ENCODE results near the gene HPS3.

HPS3 gene

GRCh38 chr3:149085828-149086231 lies 43.6 kb upstream of the HPS3 start:
- peak; percentile 66 for DNase-seq (ENCODE audit: low read depth)
- no peak for TF ChIP-seq MYC (IDR thresholded peaks at IDR 0.05; ENCODE audit: low read depth, low read length)
- no peak for TF ChIP-seq MAX (IDR thresholded peaks at IDR 0.05; ENCODE audit: low read depth, low read length)
- TF ChIP-seq CTCF (IDR thresholded peaks at IDR 0.05; ENCODE audit: low read depth, low read length): no peak
- TF ChIP-seq POLR2A (IDR thresholded peaks at IDR 0.05; ENCODE audit: extremely low read depth, insufficient read length): no peak

GRCh38 chr3:149086232-149086988 lies 43.0 kb upstream of the HPS3 start, which contains the start of gene HLTF:
Gene HLTF (minus strand): TSS chr3:149086533. CDS start chr3:149086336, 197 bp downstream.
- peak within 1 kb of the TSS; percentile 85 for H3K4me3 ChIP-seq (ENCODE audit: low read depth, low read length)
- TF ChIP-seq CTCF (IDR thresholded peaks at IDR 0.05; ENCODE audit: low read depth, low read length): no peak
- TF ChIP-seq POLR2A (IDR thresholded peaks at IDR 0.05; ENCODE audit: extremely low read depth, insufficient read length): peak; percentile 80
- peak; percentile 97 for TF ChIP-seq MAX (IDR thresholded peaks at IDR 0.05; ENCODE audit: low read depth, low read length)
- peak; percentile 98 for TF ChIP-seq MYC (IDR thresholded peaks at IDR 0.05; ENCODE audit: low read depth, low read length)
- peak; percentile 98 for DNase-seq (ENCODE audit: low read depth)

More at GRCh38 chr3:149085828-149086231, 43.6 kb upstream of the HPS3 start:
- peak overlapping the region; percentile 85 for H3K4me3 ChIP-seq (ENCODE audit: low read depth, low read length)

- TF ChIP-seq POLR2A (IDR thresholded peaks at IDR 0.05; ENCODE audit: extremely low read depth, insufficient read length) (no peak), MYC (IDR thresholded peaks at IDR 0.05; ENCODE audit: low read depth, low read length) (no peak), MAX (IDR thresholded peaks at IDR 0.05; ENCODE audit: low read depth, low read length) (no peak), CTCF (IDR thresholded peaks at IDR 0.05; ENCODE audit: low read depth, low read length) (no peak)
- DNase-seq (ENCODE audit: low read depth): no peak
- no peak overlapping the region for H3K4me3 ChIP-seq (ENCODE audit: low read depth, low read length)
These were observed 42.2 kb upstream of the HPS3 start for GRCh38 chr3:149087208-149087607.

GRCh38 chr3:149089395-149089794 lies 40.0 kb upstream of the HPS3 start:
- TF ChIP-seq CTCF (IDR thresholded peaks at IDR 0.05; ENCODE audit: low read depth, low read length) (no peak), POLR2A (IDR thresholded peaks at IDR 0.05; ENCODE audit: extremely low read depth, insufficient read length) (no peak), MYC (IDR thresholded peaks at IDR 0.05; ENCODE audit: low read depth, low read length) (no peak), MAX (IDR thresholded peaks at IDR 0.05; ENCODE audit: low read depth, low read length) (no peak)
- DNase-seq (ENCODE audit: low read depth): no peak
- H3K4me3 ChIP-seq (ENCODE audit: low read depth, low read length): no peak overlapping the region

- no peak overlapping the region for H3K4me3 ChIP-seq (ENCODE audit: low read depth, low read length)
- DNase-seq (ENCODE audit: low read depth): no peak
These were observed 39.0 kb upstream of the HPS3 start for GRCh38 chr3:149090461-149090860.

More at GRCh38 chr3:149090461-149090860, 39.0 kb upstream of the HPS3 start:
- no peak for TF ChIP-seq CTCF (IDR thresholded peaks at IDR 0.05; ENCODE audit: low read depth, low read length)
- TF ChIP-seq MAX (IDR thresholded peaks at IDR 0.05; ENCODE audit: low read depth, low read length): no peak
- no peak for TF ChIP-seq MYC (IDR thresholded peaks at IDR 0.05; ENCODE audit: low read depth, low read length)
- TF ChIP-seq POLR2A (IDR thresholded peaks at IDR 0.05; ENCODE audit: extremely low read depth, insufficient read length): no peak
